GM04503 (cell line): ENCODE data around the gene UVSSA.

Experiments
- DNase-seq: peaks from one replicate; pipeline ENCODE4 v3.0.0-alpha.2; 2012; ENCODE audit warnings: low read depth

UVSSA gene

DNA sequence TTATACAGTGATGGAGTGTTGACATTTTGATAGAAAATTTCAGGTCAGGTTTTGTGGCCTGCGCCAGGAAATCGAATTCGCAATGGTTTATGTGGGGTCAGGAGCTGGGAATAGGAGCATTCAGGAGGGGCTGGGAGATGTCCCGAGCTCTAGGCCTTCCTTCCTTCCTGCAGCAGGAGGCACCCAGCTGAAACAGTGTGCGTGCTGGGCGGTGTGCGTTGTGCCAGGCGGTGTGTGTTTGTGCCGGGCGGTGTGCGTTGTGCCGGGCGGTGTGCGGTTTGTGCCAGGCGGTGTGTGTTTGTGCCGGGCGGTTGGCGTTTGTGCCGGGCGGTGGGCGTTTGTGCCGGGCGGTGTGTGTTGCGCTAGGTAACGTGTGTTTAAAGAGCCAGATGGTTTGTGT lies 1.7 kb downstream of the UVSSA start:
- DNase-seq: no peak

DNA sequence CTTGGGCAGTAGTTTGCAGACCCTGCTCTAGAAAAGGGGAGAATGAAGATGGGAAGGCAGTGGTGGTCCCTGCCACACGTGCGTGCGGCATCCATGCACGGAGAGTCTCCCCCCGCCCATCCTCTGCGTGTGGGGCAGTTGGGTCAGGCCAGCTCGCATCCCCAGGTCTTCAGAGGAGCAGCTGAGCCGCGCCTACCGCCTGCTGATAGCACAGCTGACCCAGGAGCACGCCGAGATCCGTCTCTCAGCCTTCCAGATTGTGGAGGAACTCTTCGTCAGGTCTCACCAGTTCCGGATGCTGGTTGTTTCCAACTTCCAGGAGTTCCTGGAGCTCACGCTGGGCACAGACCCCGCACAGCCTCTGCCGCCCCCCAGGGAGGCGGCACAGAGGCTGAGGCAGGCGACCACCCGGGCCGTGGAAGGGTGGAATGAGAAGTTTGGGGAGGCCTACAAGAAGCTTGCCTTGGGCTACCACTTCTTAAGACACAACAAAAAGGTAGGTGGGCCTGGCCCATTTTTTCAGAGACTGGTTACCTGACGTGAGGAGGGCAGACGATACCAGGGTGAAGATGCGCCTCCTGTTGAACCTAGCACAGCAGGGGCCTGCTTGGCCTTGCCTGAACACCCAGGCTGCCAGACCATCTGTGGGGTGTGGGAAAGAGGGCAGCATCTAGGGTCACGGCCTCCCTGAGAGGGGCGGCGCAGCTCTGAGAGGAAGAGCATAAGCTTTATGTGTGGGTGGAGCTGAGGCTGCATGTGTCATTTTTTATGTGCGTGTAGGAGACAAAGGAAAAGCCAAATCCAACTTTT lies 2.6 kb downstream of the UVSSA start:
- DNase-seq: no peak

DNA sequence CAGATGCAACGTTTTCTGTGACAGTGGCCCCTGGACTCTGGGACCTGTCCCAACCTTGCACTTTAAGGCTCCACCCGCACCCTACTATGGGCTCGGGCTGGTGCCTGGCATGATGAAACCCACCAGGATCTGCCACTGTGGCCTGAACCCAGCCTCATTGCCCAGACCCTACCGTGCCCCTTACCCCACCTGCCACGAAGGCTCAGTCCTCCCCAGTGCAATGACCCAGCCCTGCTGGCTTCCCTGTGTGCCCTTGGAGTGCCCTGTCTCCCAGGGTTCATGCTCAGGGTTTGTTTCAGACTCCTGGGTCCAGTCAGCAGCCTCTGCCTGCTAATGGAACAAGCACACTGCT lies 3.1 kb downstream of the UVSSA start:
- no peak for DNase-seq

DNA sequence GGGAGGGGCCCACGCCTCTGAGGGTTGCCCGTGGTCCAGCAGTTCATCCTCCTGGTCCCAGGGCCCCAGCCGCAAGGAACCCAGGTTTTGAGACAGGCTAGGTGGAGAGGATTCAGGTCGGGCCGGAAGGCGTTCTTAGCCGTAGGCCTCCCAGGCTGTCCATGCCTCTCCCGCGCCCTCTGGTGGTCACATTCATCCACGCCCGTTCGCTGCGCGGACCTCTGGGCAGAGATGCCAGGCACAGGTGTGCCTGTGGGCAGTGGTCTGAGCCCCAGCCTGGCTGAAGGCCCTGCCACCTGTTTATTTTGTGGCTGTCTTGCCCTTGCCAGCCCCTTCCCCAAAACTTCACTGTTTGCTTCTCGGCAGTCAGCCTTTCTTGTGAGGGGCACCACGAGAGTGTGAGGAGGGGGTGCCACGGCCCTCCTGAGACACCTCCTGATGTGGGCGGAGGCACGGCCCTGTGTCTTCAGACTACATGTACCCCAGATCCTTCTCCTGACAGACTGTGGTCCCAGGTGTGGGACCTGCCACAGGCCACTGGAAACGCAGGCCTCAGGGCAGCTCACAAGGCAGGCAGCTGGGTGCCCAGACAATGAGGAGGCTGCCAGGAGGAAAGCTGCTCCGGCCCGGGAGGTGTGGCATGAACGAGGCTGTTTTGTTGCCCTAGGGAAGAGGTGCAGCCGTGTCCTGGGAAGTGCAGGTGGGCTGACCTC lies 5.0 kb downstream of the UVSSA start:
- DNase-seq: no peak

DNA sequence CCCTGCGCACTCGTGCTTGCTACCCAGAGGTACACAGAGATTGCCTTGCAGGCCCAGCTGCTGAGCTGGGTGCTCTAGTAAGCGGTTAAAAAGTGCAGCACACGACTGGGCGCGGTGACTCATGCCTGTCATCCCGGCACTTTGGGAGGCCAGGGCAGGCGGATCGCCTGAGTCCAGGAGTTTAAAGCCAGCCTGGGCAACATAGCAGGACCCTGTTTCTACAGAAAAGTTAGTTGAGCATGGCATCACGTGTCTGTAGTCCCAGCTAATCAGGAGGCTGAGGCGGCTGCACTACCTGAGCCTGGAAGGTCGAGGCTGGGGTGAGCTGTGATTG lies 5.5 kb downstream of the UVSSA start:
- DNase-seq: no peak

DNA sequence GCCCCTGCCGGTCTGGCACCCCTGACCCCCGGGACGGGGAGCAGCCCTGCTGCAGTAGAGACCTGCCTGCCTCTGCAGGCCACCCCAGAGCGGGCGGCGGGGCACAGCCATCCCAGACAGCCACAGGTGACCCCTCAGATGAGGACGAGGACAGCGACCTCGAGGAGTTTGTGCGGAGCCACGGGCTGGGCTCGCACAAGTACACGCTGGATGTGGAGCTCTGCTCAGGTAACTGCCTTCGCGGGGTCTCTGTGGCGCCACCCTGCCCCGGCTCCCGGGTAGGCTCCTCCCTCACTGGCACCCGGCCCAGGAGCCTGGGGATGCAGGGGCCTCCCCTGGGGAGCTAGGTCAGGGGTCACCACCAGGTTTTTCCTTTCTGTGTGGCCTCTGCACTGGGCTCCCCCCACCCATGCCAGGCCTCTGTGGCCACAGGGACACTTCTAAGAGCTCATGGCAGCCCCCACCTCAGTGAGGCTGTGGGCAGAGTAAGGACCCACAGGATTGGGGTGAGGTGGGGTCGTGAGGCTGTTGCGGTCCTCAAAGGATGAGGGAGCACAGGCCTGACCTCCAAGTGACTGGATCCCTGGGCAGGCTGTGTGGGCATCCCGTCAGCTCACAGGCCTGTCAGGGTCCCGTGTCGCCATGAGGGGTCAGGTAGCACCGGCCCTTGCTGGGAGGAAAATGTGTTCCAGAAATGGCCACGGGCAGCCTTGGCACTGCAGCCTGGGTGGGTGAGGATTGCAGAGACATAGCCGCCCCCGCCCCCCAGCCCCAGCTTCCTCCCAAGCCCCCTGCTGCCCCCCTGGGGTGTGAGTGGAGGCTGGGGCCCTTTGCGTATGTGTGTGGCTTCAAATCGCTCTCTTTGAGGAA lies 6.4 kb downstream of the UVSSA start:
- DNase-seq: no peak

DNA sequence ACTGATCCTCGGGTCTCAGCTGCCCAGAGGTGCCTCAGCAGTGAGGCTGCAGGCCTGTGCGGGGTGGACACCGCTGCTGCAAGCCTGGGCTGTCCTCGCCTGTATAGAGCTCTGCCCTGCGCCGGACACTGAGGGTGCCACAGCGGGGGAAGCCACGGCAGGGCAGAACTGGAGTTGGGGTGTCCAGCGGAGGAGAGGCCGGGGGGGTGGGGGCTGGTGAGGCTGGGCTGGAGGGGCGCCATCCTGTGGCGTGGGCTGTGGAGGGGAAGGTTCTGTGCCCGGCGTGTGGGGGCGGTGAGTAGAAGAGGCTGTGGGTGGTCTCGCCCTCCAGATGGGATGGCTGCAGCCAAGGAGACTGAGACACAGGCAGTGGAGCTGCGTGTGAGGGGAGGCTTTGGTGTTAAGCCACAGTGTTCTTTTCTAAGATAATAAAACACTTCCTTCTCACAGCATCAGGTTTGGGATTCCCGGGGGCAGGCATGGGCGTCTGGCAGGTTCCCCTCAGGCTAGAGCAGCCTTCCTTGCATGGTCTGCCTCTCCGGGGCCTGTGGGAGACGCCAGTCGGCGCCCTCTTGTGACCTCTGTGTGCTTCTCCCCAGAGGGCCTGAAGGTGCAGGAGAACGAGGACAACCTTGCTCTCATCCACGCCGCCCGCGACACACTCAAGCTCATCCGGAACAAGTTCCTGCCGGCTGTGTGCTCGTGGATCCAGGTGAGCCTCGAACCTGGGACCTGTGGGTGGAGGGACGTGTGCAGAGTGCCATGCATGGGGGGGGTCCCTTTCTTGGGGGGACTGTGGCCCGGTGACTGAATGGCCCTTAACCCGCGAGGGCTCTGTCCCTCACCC lies 7.4 kb downstream of the UVSSA start:
- DNase-seq: no peak

DNA sequence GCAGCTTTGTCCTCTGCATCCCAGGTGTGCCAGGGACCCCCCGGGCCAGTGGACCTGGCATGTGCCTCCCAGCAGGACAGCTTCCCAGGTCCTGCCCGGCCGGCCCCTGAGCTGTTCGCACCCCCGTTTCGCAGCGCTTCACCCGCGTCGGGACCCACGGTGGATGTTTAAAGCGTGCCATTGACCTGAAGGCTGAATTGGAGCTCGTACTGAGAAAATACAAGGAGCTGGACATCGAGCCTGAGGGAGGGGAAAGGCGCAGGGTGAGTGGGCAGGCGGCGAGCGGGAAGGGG lies 7.9 kb downstream of the UVSSA start:
- no peak for DNase-seq

DNA sequence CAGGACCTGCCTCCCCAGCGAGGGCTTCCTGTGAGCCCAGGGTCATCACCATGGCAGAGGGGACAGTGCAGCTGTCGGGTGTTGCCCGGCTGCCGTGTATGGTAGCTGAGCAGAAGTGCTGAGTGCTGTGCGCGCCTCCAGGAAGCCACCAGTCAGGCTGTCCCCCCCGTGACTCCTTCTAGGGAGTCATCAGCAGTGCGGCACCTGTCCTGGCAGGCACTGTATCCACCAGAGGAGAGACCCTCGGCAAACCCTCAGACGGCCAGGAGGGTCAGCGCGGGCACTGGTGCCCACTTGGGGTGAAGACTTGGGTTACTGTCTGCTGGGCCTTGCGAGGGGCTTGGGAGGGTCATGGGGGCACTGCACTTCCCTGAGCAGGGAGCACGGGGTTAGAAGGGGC lies 8.4 kb downstream of the UVSSA start:
- no peak for DNase-seq

DNA sequence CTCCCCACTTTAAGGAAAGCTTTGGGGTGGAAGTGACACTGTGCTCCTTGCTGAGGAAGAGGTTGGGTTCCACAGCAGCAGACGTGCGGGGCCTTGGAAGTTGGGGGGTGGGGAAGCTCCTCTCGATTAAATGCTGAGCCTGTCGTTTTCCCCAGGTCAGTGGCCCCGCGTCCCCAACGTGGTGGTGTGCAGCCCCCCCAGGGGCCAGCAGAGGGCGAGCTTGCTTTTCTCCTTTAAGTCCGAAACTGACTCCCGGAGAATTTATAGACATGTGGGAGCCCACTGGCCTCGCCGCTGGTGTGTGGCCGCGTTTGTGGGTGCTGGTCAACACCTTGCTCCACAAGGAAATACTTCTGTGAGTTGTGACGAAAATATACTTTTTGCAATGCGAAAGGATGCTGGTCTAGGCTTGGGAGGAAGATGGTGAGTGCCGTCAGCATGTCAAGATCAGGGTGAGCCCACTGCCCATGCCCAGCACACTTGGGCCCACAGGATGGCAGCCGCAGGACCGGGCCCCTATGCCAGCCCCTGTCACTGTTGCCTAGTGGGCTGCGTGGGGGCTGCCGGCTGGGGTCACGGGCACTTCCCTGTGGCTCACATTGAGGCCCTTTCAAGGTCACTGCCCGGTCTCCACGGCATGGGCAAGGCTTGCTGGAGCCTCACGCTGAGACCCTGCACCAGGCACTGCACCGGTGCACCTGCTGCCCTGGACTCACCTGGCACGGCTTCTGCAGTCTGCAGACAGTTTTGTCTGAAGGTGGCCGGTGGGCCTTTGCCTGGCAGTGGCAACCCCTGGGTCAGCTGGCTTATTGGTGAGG lies 9.4 kb downstream of the UVSSA start:
- DNase-seq: no peak

DNA sequence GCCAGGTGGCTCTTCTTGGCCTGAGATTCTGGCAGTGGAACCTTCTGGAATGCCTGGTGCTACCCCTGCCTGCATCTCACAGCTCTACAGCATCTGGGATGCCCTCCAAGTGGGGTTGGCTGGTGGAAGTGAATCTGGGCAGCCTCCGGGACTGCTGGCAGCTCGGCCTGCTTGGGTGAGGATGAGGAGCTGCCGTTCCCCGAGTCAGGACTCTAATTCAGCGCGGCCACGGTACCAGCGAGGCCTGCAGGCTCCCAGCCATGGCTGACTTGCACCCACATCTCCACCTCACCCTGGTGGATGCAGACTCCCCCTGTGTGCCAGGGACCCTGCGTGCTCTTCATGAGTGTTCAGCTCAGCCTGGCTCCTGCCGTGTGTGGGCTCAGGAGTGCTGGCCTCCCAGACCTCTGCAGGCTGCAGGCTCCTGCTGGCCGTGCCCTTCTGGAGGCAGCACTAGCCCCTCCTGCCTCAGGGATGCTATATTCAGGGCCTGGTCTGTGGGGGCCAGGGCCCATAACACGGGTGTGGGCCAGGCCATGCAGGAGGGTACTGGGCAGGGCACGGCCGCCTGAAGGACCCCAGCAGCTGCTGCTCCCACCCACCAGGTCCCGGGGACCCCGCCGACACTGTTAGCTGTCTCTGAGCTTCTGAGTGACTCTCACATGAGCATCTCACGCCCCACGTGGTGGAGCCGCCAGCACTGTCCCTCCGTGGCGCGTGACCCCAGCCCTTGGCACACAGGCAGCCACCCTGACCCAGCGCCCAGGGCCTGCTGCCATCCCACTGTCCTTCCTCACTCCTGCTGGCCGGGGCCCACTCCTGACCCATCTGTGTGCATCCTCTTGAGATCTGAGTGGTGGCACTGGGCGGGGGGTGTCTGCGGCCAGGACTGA lies 10.6 kb downstream of the UVSSA start:
- no peak for DNase-seq

DNA sequence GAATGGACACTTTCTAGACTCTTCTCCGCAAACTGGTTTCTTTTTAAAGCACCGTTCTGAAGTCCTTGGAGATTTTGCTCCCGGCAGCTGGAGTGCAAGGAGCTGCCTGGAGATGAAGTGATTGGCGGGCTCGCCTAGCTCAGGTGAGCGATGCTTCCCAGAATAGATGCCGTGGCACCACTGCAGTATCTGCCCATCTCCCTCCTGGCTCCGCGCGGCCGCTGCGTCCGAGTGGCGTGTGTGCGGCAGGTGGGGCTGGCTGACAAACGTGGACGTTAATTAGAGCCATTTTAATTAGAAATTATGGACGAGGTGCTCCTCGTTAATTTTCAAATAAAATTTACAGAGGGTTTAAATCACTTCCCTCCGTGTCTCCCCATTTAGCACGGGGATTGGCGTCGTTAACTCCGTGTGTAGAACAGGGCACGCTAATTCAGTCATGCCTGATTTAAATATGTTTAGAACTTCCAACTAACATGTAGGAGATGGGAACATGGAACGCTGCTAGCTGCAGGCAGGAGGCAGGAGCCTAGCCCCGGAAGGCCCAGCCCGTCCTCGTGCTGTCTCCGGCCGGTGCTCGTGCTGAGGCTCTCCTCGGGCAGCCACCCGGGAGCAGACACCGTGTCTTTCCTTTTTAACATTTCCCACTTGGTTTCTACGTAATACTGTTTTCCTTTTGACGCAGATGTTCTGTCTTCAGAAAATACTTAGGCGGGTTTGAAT lies 11.6 kb downstream of the UVSSA start:
- no peak for DNase-seq

DNA sequence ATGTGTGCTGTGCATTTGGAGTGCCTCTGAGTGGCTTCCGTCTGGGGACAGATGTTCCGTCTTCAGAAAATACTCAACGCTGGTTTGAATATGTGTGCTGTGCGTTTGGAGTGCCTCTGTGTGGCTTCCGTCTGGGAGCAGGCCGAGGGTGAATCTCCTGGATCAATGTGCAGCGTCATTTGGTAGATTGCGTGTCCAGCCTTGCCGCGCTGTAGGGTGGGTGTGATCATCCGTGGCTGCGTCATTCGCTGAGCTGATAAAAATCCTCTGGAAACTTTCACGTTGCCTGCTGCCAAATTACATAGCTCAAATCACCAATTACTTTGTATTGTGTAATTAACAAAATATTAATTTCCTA lies 12.1 kb downstream of the UVSSA start:
- DNase-seq: no peak

DNA sequence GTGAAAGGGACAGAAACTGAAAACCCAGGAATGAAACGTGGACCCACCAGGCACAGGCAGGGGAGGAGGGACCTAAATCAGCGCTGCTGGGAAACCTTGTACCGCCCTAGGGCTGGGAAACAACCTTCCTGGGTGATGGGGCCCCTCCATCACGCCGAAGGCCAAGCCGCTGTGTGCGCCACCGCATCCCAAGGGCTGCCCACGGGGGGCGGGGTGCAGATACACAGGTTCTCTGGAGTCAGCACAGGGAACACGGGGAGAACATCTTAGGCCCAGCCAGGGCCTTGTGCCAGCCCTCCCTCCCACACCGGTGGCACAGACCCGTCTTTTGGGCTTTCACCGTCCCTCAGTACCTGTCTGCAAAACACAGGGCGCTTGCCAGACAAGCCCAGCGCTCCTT lies 13.0 kb downstream of the UVSSA start:
- no peak for DNase-seq

DNA sequence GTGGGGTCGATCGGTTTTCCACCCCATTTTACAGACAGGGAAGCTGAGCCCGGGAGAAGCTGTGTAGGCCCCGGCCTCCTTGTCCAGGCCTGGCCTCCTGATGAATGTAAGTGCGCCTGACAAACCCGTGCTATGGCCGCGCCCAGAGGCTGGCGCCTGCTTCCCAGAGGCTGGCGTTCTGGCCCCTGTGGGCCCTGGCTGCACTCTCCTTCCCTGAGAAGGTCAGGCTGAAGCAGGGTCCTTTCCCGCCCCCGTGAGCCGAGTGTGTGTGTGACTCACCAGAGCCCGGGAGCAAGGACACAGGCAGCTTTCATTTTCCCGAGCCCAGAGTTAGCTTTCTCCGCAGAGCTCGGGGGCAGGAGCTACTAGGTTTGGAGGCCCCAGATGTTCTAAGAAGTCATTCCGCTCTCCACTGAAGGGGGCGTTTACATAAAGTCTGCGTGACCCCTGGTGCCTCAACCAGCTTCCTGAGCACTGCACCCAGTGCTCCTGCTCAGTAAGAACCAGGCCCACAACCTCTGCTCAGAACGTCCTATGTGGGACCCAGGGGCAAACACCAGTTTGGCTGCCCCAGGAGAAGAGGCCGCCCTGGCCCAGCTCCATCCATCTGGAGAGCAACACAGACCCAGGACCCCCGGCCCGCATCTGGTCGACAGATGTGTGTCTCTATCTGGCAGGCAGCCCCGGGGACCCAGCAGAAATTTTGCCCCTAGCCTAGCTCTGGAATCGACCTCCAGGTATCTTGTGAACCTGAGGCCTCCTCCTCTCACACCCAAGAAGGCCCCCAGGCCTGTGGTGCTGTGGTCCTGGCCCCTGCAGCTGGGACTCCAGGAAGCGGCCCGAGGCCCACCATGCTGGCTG lies 13.6 kb downstream of the UVSSA start:
- no peak for DNase-seq

DNA sequence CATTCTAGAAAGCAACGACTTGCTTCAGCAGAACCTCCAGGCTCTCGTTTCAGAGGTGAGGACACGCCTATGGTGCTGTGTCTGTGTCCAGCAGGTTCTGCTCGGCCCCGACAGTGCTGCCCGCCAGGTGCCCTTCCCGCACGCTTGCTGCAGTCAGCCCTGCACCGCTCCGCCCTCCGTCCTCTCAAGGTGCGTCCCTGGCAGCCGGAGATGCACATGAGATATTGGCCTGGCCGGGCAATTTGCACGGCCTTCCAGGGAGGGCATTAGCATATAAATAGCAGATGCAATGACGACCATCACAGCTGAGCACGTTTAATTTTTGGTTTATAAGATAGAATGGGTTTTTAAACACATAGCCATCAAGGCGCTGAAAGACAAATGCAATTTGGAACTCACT lies 14.4 kb downstream of the UVSSA start:
- no peak for DNase-seq

DNA sequence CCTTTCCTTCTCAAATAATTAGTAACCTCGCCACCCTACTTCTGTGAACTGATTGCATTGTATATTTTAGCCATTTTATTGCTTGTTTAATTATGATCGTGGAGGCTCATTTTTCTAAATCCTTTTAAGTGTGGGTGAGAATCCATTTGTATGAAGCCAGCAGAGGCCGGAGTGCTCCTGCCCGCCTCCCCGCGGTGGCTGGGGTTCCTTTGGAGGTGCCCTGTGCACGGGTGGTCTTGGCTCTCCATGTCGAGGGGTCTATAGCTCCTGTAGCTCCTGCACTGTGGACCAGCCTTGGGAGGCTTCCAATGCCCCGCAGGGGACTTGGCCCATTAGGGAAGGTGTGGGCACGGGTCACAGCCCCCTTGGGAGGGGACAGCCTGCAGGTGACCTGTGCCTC lies 15.0 kb downstream of the UVSSA start:
- no peak for DNase-seq

DNA sequence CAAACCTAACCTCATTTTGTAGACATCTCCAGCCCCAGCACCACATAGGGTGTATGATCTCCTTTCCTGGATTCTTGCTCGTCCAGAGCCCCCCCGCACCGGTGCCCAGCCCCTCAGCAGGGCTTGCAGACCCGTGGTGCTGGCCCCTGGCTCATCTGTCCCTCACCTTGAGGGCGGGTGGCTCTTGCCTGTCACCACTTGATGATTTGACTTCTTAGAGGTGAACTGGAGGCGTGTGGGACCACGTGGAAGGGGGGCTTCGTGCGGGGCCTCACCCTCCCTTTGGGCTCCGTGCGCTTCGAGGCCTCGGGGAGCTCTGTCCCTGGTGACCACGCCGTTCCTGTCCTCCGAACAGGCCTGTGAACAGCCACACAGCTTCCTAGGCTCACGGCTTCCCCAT lies 15.5 kb downstream of the UVSSA start:
- no peak for DNase-seq

DNA sequence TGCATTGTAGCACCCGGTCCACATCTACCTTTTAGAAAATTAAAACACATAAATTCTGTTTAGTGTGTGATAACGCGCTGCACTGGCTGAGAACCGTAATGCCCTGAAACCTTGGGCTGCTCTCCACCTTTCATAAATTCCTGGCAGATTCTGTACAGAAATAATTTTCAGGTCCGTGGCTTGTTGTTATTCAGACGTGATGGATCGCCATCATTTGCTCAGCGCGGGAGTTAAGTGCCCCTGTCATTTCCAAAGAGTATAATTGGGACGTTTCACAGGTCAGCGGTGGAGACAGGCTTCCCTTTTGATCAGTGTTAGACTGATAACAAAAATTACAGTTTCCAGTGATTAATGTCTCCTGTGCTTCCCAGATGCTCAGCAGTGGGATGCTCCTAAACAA lies 16.5 kb downstream of the UVSSA start:
- DNase-seq: no peak
